Measurements from ENCODE around the gene APP. TPM values are rescaled to one million over a fixed set of nuclear protein-coding genes. Genes with fewer than 3 reads are reported as not detected.

Gene APP
- total RNA-seq, 8 experiments from 2014 or later, result 252 to 1,066 (median 518) TPM

DNA sequence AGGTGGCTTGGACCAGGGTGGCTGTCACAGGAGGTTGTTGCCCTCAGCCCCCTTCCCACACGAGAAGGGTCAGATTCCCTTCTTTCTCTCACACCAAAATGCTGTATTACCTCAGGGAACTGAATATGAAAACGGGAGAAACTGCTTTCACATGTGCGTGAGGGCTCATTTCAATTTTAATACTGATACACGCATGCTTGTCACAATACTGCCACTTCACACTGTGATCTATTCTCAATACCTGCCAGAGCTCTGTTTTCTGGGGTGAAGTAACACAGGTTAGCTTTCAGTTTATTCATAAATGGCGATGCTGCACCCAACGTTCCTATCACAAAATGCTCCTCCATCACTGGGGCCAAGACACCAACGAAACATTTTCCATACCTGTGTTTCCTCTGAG is 181.8 kb downstream of the APP start:
- H3K27ac ChIP-seq, result no peak overlapping the region
- H3K4me3 ChIP-seq, result no peak overlapping the region
- in situ Hi-C loops (cut with MboI; ENCODE audit: low pct_unique_long_range_greater_than_20kb in 2 of 9, low sequenced_read_pairs in 9 of 9, unreplicated experiment in 9 of 9), result no loop called here
- WGBS, 10 experiments, result 80 to 100% (median 96%) methylated on average over 2 to 5 of the region's 7 CpGs; no CpG with 5 or more reads in 3 of the 10 experiments
- ATAC-seq (replicated peaks in 6 of 8), result no peak
- H3K4me1 ChIP-seq (replicated peaks in 1 of 2), result peaks cover 4 to 34% of the 10 kb centered on the region in 2 donors

DNA sequence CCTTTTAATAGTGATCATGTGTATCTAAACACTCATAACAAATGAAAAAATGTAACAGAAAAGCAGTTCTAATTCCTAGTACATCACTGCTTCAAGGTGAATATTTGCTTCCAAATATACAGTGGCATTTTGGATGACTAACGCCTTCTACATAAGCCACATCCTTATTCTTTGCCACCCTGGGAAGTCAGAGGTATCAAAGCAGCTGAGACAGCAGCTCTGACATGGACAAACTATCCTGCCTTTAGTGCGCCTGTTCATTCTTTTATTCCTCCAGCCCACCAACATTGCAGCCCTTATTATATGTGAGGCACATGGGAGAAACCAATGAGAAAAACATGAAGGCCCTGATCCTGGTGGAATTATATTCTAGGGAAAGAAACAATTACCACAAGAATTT is 183.0 kb downstream of the APP start:
- in situ Hi-C loops (cut with MboI; ENCODE audit: low pct_unique_long_range_greater_than_20kb in 2 of 9, low sequenced_read_pairs in 9 of 9, unreplicated experiment in 9 of 9), result no loop called here
- Histone ChIP-seq H3K4me1 (replicated peaks in 1 of 2) (peaks cover 4 to 27% of the 10 kb centered on the region in 2 donors), H3K4me3 (no peak overlapping the region), H3K27ac (no peak overlapping the region)
- 85 to 100% (median 100%) methylated on average over 1 to 2 of the region's 2 CpGs; no CpG with 5 or more reads in 5 of the 10 experiments for WGBS, 10 experiments
- ATAC-seq (replicated peaks in 6 of 8), result no peak

DNA sequence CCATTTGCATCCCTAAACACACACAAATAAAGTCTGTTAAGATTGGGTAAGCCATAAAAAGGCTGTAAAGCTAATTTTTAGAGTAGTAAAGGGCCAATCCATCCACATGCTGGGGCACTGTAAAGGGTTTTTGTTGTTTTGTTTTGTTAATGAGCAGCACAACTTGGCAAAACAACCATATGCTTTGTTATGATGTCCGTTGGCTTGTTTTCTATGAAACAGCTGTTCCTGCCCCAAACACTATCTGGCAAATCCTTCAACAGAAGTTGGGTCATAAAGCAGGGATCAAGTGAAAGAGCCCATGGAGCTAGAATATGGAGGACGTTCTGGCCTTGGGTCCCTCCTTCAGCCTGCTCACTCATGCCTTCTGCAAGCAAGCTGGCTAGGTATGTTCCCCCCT is 183.6 kb downstream of the APP start:
- ATAC-seq (replicated peaks in 6 of 8), result no peak
- in situ Hi-C loops (cut with MboI; ENCODE audit: low pct_unique_long_range_greater_than_20kb in 2 of 9, low sequenced_read_pairs in 9 of 9, unreplicated experiment in 9 of 9), result no loop called here
- WGBS, 10 experiments, result 52 to 100% (median 88%) methylated on average over 1 to 2 of the region's 2 CpGs; no CpG with 5 or more reads in 5 of the 10 experiments
- no peak overlapping the region for H3K27ac ChIP-seq
- peaks cover 4 to 27% of the 10 kb centered on the region in 2 donors for H3K4me1 ChIP-seq (replicated peaks in 1 of 2)
- no peak overlapping the region for H3K4me3 ChIP-seq

DNA sequence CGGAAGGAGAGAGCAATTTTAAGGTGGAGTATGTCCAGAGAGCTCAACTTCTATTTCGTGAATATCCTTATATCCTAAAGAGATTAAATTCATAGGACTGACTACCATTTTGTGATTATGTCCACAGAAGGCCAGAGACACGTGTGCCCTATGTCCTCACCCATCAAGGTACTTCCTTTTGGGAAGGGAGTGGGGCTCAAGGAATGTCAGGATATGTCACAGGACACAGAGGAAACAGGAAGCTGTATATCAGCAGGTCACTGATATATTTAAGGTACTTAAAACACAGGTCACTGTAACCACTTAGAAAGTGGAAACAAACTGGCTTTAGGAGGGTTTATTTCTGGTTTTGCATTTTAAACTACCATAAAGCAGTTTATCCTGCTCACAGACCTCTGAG is 184.6 kb downstream of the APP start:
- H3K4me1 ChIP-seq (replicated peaks in 1 of 2), result peaks cover 4 to 27% of the 10 kb centered on the region in 2 donors
- in situ Hi-C loops (cut with MboI; ENCODE audit: low pct_unique_long_range_greater_than_20kb in 2 of 9, low sequenced_read_pairs in 9 of 9, unreplicated experiment in 9 of 9), result no loop called here
- H3K4me3 ChIP-seq, result no peak overlapping the region
- 61 to 100% (median 87%) methylated on average over 1 to 3 of the region's 3 CpGs; no CpG with 5 or more reads in 4 of the 10 experiments for WGBS, 10 experiments
- no peak overlapping the region for H3K27ac ChIP-seq
- ATAC-seq (replicated peaks in 6 of 8), result no peak

DNA sequence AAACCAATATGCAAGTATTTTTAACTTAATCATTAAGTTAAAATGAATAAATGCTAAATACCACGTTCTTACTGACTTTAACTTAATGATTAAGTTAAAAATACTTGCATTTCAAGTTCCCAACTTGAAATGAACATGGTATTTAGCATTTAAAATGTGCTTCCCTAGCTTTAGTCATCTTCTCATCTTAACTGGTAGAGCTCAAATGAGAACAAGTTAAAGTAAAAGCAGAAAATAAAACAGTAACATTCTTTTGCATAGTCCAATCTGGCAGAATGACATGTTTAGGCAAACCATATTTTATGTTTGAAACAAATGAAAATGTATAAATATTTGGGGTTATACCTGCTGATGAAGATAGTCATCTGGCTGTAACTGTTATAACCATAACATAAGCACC is 186.0 kb downstream of the APP start:
- no peak overlapping the region for H3K27ac ChIP-seq
- in situ Hi-C loops (cut with MboI; ENCODE audit: low pct_unique_long_range_greater_than_20kb in 2 of 9, low sequenced_read_pairs in 9 of 9, unreplicated experiment in 9 of 9), result no loop called here
- 0 to 100% (median 83%) methylated on average over 1 of the region's 1 CpG for WGBS, 10 experiments
- H3K4me1 ChIP-seq (replicated peaks in 1 of 2), result peaks cover 4 to 17% of the 10 kb centered on the region in 2 donors
- no peak overlapping the region for H3K4me3 ChIP-seq
- ATAC-seq (replicated peaks in 6 of 8), result no peak

DNA sequence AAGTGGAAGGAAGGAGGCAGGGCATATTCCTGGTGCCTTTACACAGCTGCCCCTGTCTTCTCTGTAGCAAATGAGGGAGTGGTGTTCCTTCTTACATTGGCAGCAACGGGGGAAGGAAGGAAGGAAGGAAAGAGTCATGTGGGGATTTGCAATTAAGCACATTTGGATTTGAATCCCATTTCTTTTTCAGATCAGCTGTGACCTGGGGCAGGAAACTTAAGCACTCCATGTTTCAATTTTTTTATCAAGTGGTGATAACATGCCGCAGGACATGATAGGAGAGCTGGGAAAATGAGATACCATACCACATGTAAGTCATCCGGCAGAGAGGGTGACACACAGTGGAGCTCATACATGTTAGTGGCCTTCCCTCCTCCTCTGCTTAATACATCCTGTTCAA is 186.8 kb downstream of the APP start:
- Histone ChIP-seq H3K4me1 (replicated peaks in 1 of 2) (peaks cover 4 to 10% of the 10 kb centered on the region in 2 donors), H3K27ac (no peak overlapping the region), H3K4me3 (no peak overlapping the region)
- in situ Hi-C loops (cut with MboI; ENCODE audit: low pct_unique_long_range_greater_than_20kb in 2 of 9, low sequenced_read_pairs in 9 of 9, unreplicated experiment in 9 of 9), result no loop called here
- 26 to 100% (median 72%) methylated on average over 1 to 3 of the region's 3 CpGs; no CpG with 5 or more reads in 1 of the 10 experiments for WGBS, 10 experiments
- peak in 3 of 8 experiments; percentile 54 to 72 (median 70) for ATAC-seq (replicated peaks in 6 of 8)

DNA sequence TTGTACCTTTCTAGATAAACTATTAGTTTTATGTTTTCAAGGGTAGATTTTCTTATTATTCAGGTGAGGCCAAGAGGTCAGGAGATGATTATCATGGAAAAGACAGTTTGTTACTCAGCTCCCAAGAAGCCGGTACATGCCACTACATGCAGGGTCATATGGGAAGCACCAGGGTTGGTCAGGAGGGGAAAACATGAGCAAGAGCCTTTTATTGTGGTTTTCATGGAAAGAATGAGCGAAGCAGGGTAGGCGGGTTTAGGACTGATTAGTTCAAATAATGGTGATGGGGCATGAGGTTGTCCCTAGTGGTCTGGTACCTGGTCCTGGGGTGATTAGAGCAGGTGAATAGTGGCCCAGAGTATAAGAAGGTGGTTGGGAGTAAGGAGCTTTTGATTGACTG is 189.9 kb downstream of the APP start:
- Histone ChIP-seq H3K27ac (no peak overlapping the region), H3K4me1 (replicated peaks in 1 of 2) (no peaks in the 10 kb centered on the region), H3K4me3 (no peak overlapping the region)
- ATAC-seq (replicated peaks in 6 of 8), result no peak
- WGBS, 10 experiments, result 87 to 100% (median 100%) methylated on average over 1 to 3 of the region's 3 CpGs; no CpG with 5 or more reads in 1 of the 10 experiments
- in situ Hi-C loops (cut with MboI; ENCODE audit: low pct_unique_long_range_greater_than_20kb in 2 of 9, low sequenced_read_pairs in 9 of 9, unreplicated experiment in 9 of 9), result no loop called here

DNA sequence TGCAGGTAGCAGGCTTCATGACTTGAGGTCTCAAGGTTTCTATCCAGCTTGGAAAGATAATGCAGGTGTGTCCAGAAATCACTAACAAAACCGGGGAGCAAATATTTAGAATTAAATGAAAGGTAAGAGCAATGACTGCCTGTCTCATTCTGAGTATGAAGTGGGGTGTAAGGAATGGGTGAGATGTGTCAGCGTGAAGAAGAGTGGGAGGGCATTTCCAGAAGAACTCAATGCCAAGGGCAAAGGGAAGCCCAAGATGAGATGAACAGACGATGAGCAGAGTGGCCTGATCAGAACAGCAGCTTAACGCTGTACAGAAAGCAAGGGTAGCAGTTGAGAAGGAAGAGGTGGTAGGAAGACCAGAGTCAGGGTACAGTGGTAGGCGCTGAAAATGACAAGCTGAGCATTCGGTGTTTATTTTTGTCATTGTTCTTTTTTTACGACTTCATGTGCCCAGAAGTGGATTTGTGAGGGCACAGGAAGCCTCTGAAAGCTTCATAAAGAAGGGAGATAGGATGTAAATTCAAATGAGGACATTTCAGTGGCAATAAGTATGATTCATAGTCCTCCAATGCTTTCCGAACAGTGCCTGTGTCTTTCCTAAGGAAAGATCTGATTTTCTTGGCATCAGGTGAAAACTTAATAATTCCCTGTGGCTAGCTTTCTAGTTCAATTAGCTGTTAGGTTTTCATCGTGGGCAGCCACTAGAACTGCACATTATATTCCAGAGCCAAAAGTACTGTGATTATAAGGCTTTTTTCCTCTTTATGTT is 190.5 kb downstream of the APP start:
- Histone ChIP-seq H3K4me1 (replicated peaks in 1 of 2) (no peaks in the 10 kb centered on the region), H3K4me3 (no peak overlapping the region), H3K27ac (no peak overlapping the region)
- 80 to 100% (median 95%) methylated on average over 1 to 9 of the region's 9 CpGs for WGBS, 10 experiments
- in situ Hi-C loops (cut with MboI; ENCODE audit: low pct_unique_long_range_greater_than_20kb in 2 of 9, low sequenced_read_pairs in 9 of 9, unreplicated experiment in 9 of 9), result no loop called here
- ATAC-seq (replicated peaks in 6 of 8), result peak in 1 of 8 experiments; percentile 50

DNA sequence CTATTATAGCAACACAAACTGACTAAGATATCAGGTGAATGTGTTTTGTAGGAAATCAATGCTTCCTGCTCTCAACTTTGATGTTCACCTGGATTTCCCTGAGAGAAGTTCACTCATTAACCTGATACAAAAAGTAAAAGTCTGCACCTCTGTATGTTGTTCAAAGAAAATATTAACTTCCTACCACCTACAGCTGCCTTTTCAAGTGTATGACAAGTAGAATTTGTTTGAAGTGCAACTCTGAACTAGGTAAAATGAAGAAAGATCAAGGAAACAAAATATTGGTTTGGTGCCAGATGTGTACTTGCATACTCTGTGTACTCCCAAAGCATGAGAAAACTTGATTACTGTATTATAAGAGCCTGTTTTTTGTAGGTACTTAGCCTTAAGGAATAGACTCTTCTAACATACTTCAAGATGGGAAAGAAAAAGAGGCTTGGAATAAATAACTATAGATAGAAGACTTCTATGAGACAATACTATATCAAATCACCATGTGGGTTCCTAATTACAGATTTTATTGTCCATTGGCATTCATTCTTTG is 193.4 kb downstream of the APP start:
- no peaks in the 10 kb centered on the region for H3K4me1 ChIP-seq (replicated peaks in 1 of 2)
- H3K4me3 ChIP-seq, result no peak overlapping the region
- H3K27ac ChIP-seq, result no peak overlapping the region
- no peak for ATAC-seq (replicated peaks in 6 of 8)
- in situ Hi-C loops (cut with MboI; ENCODE audit: low pct_unique_long_range_greater_than_20kb in 2 of 9, low sequenced_read_pairs in 9 of 9, unreplicated experiment in 9 of 9), result no loop called here

DNA sequence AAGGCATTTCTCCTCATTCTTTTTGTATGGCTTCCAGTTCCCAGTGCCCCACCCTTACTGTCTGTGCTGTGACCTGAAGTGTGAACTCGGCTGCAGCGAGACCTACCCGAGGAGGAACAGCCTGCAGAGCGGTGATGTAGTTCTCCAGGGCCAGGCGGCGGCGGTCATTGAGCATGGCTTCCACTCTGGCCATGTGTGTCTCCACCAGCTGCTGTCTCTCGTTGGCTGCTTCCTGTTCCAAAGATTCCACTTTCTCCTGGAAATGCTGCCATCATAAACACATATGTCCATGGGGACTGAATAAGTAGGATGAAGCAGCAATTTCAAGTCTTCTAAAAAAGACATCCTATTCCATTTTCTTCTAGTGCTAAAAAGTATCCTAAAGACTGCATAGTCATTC is 195.6 kb downstream of the APP start:
- in situ Hi-C loops (cut with MboI; ENCODE audit: low pct_unique_long_range_greater_than_20kb in 2 of 9, low sequenced_read_pairs in 9 of 9, unreplicated experiment in 9 of 9), result no loop called here
- Histone ChIP-seq H3K4me1 (replicated peaks in 1 of 2) (no peaks in the 10 kb centered on the region), H3K4me3 (no peak overlapping the region), H3K27ac (no peak overlapping the region)
- ATAC-seq (replicated peaks in 6 of 8), result no peak
- 60 to 100% (median 94%) methylated on average over 1 to 8 of the region's 8 CpGs; no CpG with 5 or more reads in 3 of the 10 experiments for WGBS, 10 experiments

DNA sequence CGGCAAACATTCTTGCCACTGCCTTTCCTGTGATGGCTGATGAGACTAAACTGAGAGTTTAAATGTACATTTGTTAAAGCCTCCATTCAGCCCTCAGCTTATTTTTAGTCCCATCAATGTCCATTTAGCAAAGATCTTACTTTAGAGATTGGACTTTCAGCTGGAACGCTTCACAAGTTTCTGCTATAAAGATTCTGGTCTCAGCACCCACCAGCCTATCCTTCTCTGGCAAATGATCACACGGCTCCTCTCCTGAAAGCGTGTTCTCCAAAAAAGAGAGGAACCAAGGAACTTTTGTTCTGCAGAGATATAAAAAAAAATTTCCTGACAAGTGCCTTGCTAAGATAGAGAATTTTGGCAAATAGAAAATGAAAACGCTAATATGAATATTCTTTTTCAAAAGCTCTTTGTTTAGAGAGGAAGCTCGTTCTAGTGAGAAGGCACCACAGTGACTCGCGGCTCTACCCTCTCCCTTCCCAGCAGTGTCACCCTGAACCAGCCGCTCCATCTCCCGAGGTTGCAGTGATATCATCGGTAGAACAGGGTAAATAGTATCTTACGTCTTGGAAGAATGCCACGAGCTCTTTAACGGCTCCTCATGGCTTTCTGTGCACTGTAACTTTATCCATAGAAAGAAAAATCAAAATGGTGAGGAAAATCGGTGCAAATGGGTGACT is 200.2 kb downstream of the APP start:
- in situ Hi-C loops (cut with MboI; ENCODE audit: low pct_unique_long_range_greater_than_20kb in 2 of 9, low sequenced_read_pairs in 9 of 9, unreplicated experiment in 9 of 9), result no loop called here
- no peak for ATAC-seq (replicated peaks in 6 of 8)
- H3K4me3 ChIP-seq, result no peak overlapping the region
- H3K4me1 ChIP-seq (replicated peaks in 1 of 2), result no peaks in the 10 kb centered on the region
- WGBS, 10 experiments, result 86 to 100% (median 93%) methylated on average over 5 to 15 of the region's 15 CpGs; no CpG with 5 or more reads in 1 of the 10 experiments
- H3K27ac ChIP-seq, result no peak overlapping the region

DNA sequence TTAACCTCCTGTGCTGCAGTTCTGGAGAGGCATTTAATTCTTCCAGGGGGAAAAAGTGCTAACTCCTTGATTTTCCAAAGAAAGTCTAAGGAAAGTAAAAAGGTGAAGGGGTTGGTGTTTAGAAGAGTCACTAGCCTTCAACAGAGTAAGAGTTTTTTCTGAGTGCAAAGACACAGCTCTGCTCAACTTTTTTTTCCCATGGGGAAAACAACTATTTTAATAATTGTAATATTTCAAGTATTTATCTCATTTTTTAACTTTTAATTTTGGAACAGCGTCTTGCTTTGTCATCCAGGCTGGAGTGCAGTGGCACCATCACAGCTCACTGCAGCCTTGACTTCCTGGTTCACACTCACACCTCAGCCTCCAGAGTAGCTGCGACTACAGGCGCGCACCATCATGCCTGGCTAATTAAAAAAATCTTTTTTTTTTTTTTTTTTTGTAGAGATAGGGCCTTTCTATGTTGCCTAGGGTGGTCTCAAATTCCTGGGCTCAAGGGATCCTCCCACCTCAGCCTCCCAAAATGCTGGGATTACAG is 202.6 kb downstream of the APP start:
- 100% methylated on average over 1 to 4 of the region's 4 CpGs; no CpG with 5 or more reads in 1 of the 10 experiments for WGBS, 10 experiments
- in situ Hi-C loops (cut with MboI; ENCODE audit: low pct_unique_long_range_greater_than_20kb in 2 of 9, low sequenced_read_pairs in 9 of 9, unreplicated experiment in 9 of 9), result no loop called here
- no peak overlapping the region for H3K4me3 ChIP-seq

DNA sequence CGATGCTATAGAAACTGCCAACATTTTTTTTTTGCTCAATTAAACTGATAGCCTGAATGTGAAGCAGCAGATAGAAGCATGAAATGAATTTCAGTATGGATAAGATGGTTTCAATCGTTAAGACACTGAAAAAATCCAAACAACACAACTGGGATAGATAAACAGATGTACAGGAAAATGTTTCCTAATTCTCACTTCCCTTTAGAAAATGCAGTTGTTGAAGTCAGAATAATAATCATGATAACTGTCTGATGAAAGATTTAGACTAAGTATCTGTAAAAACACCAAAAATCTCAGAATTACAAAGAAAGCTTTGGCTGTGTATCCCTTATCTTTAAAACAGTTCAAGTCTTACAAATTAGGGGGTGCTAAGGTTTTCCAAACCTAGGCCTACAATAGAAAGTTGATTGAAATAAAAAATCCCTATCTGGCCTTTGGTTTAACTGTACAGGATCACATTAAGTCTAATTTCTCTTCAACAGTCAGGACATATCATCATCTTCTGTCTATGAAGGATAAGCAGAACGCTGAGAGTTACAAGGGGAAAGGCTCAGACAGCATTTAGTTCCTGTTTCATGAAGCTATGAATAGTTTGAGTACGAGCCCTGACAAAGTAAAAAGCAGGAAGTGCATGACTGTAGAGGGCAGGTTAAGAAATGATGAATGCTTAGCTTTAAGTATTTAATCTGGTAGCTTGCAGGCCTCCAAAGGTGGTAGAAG is 203.2 kb downstream of the APP start:
- no peak overlapping the region for H3K4me3 ChIP-seq
- no peaks in the 10 kb centered on the region for H3K4me1 ChIP-seq (replicated peaks in 1 of 2)
- in situ Hi-C loops (cut with MboI; ENCODE audit: low pct_unique_long_range_greater_than_20kb in 2 of 9, low sequenced_read_pairs in 9 of 9, unreplicated experiment in 9 of 9), result no loop called here
- no peak overlapping the region for H3K27ac ChIP-seq
- ATAC-seq (replicated peaks in 6 of 8), result no peak
- 57 to 100% (median 93%) methylated on average over 1 to 4 of the region's 4 CpGs for WGBS, 10 experiments

More for the DNA sequence above, 202.6 kb downstream of the APP start:
- H3K4me1 ChIP-seq (replicated peaks in 1 of 2), result no peaks in the 10 kb centered on the region
- H3K27ac ChIP-seq, result no peak overlapping the region
- no peak for ATAC-seq (replicated peaks in 6 of 8)

All from motor neuron (in vitro differentiated cells).